B cell (primary cell): ENCODE data around the gene KRTAP5-7. TPM values are rescaled to one million over a fixed set of nuclear protein-coding genes. Genes with fewer than 3 reads are reported as not detected.

ENCODE experiments used
- ATAC-seq: fragments of 200-7000 bp; cut with Tn5 transposase; one replicate; pipeline ENCODE4 v1.10.0; 2021; ENCODE audit warnings: low read depth, mild to moderate bottlenecking, moderate number of reproducible peaks, moderate library complexity
- CTCF ChIA-PET: fragments of 350-600 bp; sonication (Branson Sonifier 250); formaldehyde crosslinking; loops from one replicate; lab custom pipeline; 2021; ENCODE audit warnings: antibody characterized with exemption, inconsistent platforms; lab: Charles Lee
- POLR2A ChIA-PET: fragments of 350-600 bp; sonication (Branson Sonifier 250); formaldehyde crosslinking; loops from one replicate; lab custom pipeline; 2021; ENCODE audit warnings: antibody characterized with exemption; lab: Charles Lee
- DNase-seq: peaks from one replicate; pipeline ENCODE4 v3.0.0; 2013
- H2AFZ ChIP-seq: 2 replicates; pipeline ENCODE4 v1.6.1; 2012; ENCODE audit warnings: mild to moderate bottlenecking, low read depth, low read length; ENCODE audit not compliant: insufficient read depth, poor library complexity, severe bottlenecking
- H3K27ac ChIP-seq, 2 donors: 1 replicate in 1 of 2; 2 replicates in 1 of 2; pipeline ENCODE4 v1.5.1; 2012 to 2013; ENCODE audit warnings: low read length in 2 of 2, mild to moderate bottlenecking in 2 of 2, moderate library complexity in 1 of 2
- H3K27me3 ChIP-seq, 4 experiments: fragments of 200-600 bp in 1 of 4; sonication (generic) in 1 of 4; replicated peaks in 1 of 4; 1 replicate in 2 of 4; 2 replicates in 2 of 4; pipeline versions ENCODE4 v1.6.1 to v1.7.0; 2013 to 2016; ENCODE audit warnings: low read length in 3 of 4, mild to moderate bottlenecking in 2 of 4, mixed read lengths in 1 of 4, moderate library complexity in 1 of 4; ENCODE audit not compliant: insufficient read depth in 4 of 4, control insufficient read depth in 3 of 4; ENCODE audit errors: control extremely low read depth in 1 of 4
- H3K36me3 ChIP-seq, 2 experiments: replicated peaks in 1 of 2; 1 replicate in 1 of 2; 2 replicates in 1 of 2; pipeline versions ENCODE4 v1.6.1 to v1.7.1; 2013; ENCODE audit warnings: low read length in 1 of 2; ENCODE audit not compliant: insufficient read depth in 2 of 2, control insufficient read depth in 1 of 2; ENCODE audit errors: control extremely low read depth in 1 of 2, extremely low read depth in 1 of 2
- H3K4me1 ChIP-seq, 2 donors: fragments of 200-600 bp in 1 of 2; sonication (generic) in 1 of 2; 1 replicate in 1 of 2; 2 replicates in 1 of 2; pipeline versions ENCODE4 v1.5.1 to v1.6.1; 2013 to 2017; ENCODE audit warnings: low read length in 2 of 2; ENCODE audit not compliant: control insufficient read depth in 2 of 2, insufficient read depth in 2 of 2
- H3K4me2 ChIP-seq: replicated peaks from 2 replicates; pipeline ENCODE3; 2012; ENCODE audit warnings: mild to moderate bottlenecking, low read depth, low read length; ENCODE audit not compliant: poor library complexity, severe bottlenecking
- H3K4me3 ChIP-seq, 5 experiments: fragments of 200-600 bp in 1 of 5; sonication (generic) in 1 of 5; 1 replicate in 3 of 5; 2 replicates in 2 of 5; pipeline versions ENCODE4 v1.5.1 to v1.7.0; 2011 to 2016; ENCODE audit warnings: low read length in 4 of 5, mild to moderate bottlenecking in 4 of 5, low read depth in 2 of 5, control low read depth in 1 of 5, moderate library complexity in 1 of 5; ENCODE audit not compliant: insufficient read depth in 1 of 5; ENCODE audit errors: control extremely low read depth in 1 of 5, extremely low read depth in 1 of 5
- H3K79me2 ChIP-seq: fragments of 200-600 bp; sonication (generic); one replicate; pipeline ENCODE4 v1.6.0; 2016; ENCODE audit warnings: low read length; ENCODE audit not compliant: control insufficient read depth, insufficient read depth
- H3K9ac ChIP-seq: fragments of 200-600 bp; sonication (generic); 2 replicates; pipeline ENCODE4 v1.6.1; 2017; ENCODE audit warnings: mild to moderate bottlenecking, low read length, moderate library complexity
- H3K9me3 ChIP-seq, 3 donors: one replicate each; pipeline versions ENCODE4 v1.6.1 to v1.7.1; 2013; ENCODE audit warnings: low read length in 2 of 3; ENCODE audit not compliant: control insufficient read depth in 2 of 3, insufficient read depth in 1 of 3; ENCODE audit errors: control extremely low read depth in 1 of 3
- H4K20me1 ChIP-seq: 2 replicates; pipeline ENCODE4 v1.6.0; 2012; ENCODE audit warnings: mild to moderate bottlenecking, low read length; ENCODE audit not compliant: insufficient read depth, control insufficient read depth, poor library complexity, severe bottlenecking
- H3K27ac Mint-ChIP-seq: one replicate; pipeline ENCODE4 v1.8.0; 2021; ENCODE audit warnings: mixed read lengths
- H3K27me3 Mint-ChIP-seq: one replicate; pipeline ENCODE4 v1.8.0; 2021; ENCODE audit warnings: mixed read lengths
- H3K4me1 Mint-ChIP-seq: one replicate; pipeline ENCODE4 v1.8.0; 2021; ENCODE audit warnings: mixed read lengths
- H3K4me3 Mint-ChIP-seq: one replicate; pipeline ENCODE4 v1.8.0; 2021; ENCODE audit warnings: mixed read lengths
- H3K9me3 Mint-ChIP-seq: one replicate; pipeline ENCODE4 v1.8.0; 2022; ENCODE audit warnings: mixed read lengths; ENCODE audit not compliant: insufficient read depth
- CTCF ChIP-seq: fragments of 200-600 bp; IDR thresholded peaks from one replicate; pipeline ENCODE4 v1.8.0; 2022; ENCODE audit warnings: antibody characterized with exemption, mild to moderate bottlenecking
- EZH2 ChIP-seq: IDR thresholded peaks from 2 replicates; pipeline ENCODE4 v1.6.1; 2012; ENCODE audit warnings: borderline replicate concordance, low read depth, mild to moderate bottlenecking, moderate library complexity, low read length; ENCODE audit not compliant: insufficient read depth, poor library complexity, severe bottlenecking
- WGBS: methylation state at CpG from one replicate; pipeline ENCODE4 v1.1.5; 2013; ENCODE audit warnings: missing lambda C conversion rate; ENCODE audit not compliant: insufficient coverage; 5-methylcytosine and 5-hydroxymethylcytosine counted together
- intact Hi-C: fragments of 100-400 bp; cut with micrococcal nuclease; formaldehyde crosslinking; loops from one replicate; pipeline ENCODE4 v1.10.0; 2022
- polyA plus RNA-seq: library from polyadenylated mRNA; depleted of rRNA; stranded (reverse); fragments of >200 nt; gene quantifications from 2 replicates; pipeline ENCODE4 v1.2.3, GENCODE V29; 2012
- total RNA-seq, 2 donors: library from RNA; stranded (reverse); fragments of 120-200 nt in 1 of 2; gene quantifications; 1 replicate in 1 of 2; 2 replicates in 1 of 2; pipeline versions ENCODE4 v1.2.3 to v1.2.4, GENCODE V29; 2013 to 2022

The KRTAP5-7 gene
- total and polyA plus RNA-seq, 2 donors (not counting 1 experiment from before 2014, with no cell fraction given) = 0.10 to 0.59 TPM

- no peak overlapping the region for H3K27ac Mint-ChIP-seq
- DNase-seq (no peak), ATAC-seq (no peak)
- H3K9me3 Mint-ChIP-seq = no peaks in the 10 kb centered on the region
- H3K4me3 Mint-ChIP-seq = no peak overlapping the region
- Histone ChIP-seq H3K79me2 (no peaks in the 10 kb centered on the region), H3K27me3 (no peaks in the 10 kb centered on the region), H3K4me2 (no peak overlapping the region), H4K20me1 (peaks cover 5% of the 10 kb centered on the region), H3K36me3 (peaks cover 0 to 83% of the 10 kb centered on the region in 2 experiments), H2AFZ (no peak overlapping the region), H3K4me1 (no peaks in the 10 kb centered on the region), H3K4me3 (no peak overlapping the region), H3K9ac (no peak overlapping the region), H3K9me3 (no peaks in the 10 kb centered on the region), H3K27ac (no peak overlapping the region)
- CTCF ChIA-PET = no interaction called here
- POLR2A ChIA-PET = no interaction called here
- H3K27me3 Mint-ChIP-seq = no peaks in the 10 kb centered on the region
- no peaks in the 10 kb centered on the region for H3K4me1 Mint-ChIP-seq
- TF ChIP-seq CTCF (no peak), EZH2 (no peak)
- intact Hi-C loops = no loop called here
- WGBS = over 99% methylated on average over 13 of the region's 13 CpGs
Measured at GRCh38 chr11:71496421-71496820, 30.6 kb upstream of the KRTAP5-7 start.

GRCh38 chr11:71498091-71498490, 29.0 kb upstream of the KRTAP5-7 start:
- no peaks in the 10 kb centered on the region for H3K27me3 ChIP-seq
- peaks cover 0 to 78% of the 10 kb centered on the region in 2 experiments for H3K36me3 ChIP-seq
- no peaks in the 10 kb centered on the region for H3K9me3 ChIP-seq
- no peak overlapping the region for H3K4me2 ChIP-seq
- TF ChIP-seq EZH2 (no peak), CTCF (no peak)
- H3K4me3 ChIP-seq = no peak overlapping the region
- Mint-ChIP-seq H3K27ac (no peak overlapping the region), H3K4me3 (no peak overlapping the region), H3K4me1 (no peaks in the 10 kb centered on the region), H3K27me3 (no peaks in the 10 kb centered on the region), H3K9me3 (no peaks in the 10 kb centered on the region)
- POLR2A ChIA-PET = no interaction called here
- CTCF ChIA-PET = no interaction called here
- H2AFZ ChIP-seq = no peak overlapping the region
- DNase-seq (no peak), ATAC-seq (no peak)
- H3K4me1 ChIP-seq = no peaks in the 10 kb centered on the region
- H3K79me2 ChIP-seq = no peaks in the 10 kb centered on the region
- H4K20me1 ChIP-seq = peaks cover 5% of the 10 kb centered on the region
- intact Hi-C loops = no loop called here
- WGBS = 97% methylated on average over 19 of the region's 19 CpGs
- H3K27ac ChIP-seq = no peak overlapping the region
- H3K9ac ChIP-seq = no peak overlapping the region
